NCI-H1417 (cell line): ENCODE measurements around the gene IL3.
"Not testable (repeated sequence)": the region's sequence is repeated elsewhere in the genome, so short reads cannot be mapped to it uniquely, and the experiment has no call there.

ENCODE experiments used
- DNase-seq, 3 experiments: peaks; one replicate each; lab custom pipeline; 2025; lab: John Stamatoyannopoulos, UW

Gene IL3

GRCh38 chr5:132094393-132095076, 34.1 kb downstream of the IL3 start:
- DNase-seq, result no peak

DNA sequence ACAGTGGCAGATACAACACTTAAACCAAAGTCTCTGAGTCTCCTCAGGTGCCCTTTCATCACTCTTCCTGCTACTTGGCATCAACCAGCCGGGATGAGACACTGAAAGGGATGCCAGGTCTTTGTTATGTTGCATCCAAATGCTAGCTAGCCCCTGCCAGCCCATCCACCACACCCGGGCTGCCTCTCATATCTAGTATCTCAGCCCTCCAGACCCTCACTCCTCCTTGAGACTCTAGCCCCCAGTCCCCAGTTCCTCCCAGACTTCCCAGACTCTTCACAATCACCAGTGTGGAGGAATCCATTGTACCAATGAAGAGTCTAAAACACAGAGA, 34.6 kb downstream of the IL3 start:
- no peak for DNase-seq

DNA sequence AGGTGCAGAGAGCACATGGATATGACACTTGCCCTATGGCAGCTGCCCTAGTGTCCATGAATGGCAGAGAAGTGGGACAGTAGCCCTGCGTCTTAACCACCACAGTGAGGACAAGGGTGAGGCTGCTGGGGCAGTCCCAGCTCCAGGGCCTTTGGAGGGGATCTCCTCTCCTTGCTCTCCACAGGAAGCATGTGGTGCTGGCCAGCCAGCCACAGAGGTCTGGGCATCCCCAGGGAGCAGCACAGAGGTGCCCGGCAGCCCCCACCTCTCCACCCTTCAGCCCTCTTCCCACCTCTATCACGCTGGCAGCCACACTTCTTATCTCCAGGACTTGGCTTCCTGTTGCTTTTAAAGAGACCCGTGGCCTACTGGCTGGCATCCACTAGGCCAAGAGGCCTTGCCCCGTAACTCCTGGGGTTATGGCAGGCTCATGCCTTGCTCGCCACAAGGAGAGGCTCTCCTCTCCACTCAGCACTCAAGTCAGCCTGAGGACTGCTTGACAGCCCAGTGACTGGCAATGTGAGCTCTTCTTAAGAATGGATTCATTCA, 35.0 kb downstream of the IL3 start:
- no peak for DNase-seq

- DNase-seq, result no peak
Observed at GRCh38 chr5:132096904-132097303, 36.4 kb downstream of the IL3 start.

DNA sequence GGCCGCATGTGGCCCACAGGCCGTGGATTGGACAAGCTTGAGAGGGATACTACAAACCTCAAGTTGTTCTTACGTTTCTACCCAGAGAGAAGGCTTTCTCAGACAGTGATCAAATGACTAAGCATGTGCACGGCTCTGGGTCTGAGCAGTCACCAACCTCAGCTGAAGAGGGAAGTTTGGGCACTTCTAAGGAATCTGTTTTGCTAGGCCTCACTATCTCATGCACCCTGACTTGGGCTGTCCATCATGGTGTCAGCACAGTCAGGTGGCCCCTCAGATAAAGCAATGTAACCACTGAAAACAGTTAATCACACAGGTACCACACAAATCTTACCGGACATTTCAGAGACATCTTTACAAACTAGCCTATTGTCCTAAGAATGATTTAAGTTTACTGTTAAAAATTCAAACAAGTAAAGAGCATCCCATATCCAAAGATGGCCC, 37.7 kb downstream of the IL3 start:
- no peak for DNase-seq

DNA sequence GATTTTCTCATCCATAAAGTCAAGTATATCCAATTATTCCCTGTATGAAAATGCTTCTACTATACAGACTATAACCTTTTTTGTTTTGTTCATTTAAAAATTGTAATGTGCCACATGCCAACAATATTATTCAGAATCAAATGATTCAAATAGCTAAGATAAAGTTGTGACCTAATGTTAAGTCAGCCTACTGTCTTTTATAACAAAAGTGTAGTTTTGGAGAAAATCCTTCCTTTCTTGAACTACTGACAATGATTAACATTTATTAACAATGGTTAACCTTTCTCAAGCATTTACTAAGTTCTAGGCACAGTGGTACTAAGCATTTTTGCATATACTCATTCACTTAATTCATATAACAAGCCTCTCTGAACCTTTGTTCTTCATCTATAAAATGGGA, 38.2 kb downstream of the IL3 start:
- no peak for DNase-seq

DNA sequence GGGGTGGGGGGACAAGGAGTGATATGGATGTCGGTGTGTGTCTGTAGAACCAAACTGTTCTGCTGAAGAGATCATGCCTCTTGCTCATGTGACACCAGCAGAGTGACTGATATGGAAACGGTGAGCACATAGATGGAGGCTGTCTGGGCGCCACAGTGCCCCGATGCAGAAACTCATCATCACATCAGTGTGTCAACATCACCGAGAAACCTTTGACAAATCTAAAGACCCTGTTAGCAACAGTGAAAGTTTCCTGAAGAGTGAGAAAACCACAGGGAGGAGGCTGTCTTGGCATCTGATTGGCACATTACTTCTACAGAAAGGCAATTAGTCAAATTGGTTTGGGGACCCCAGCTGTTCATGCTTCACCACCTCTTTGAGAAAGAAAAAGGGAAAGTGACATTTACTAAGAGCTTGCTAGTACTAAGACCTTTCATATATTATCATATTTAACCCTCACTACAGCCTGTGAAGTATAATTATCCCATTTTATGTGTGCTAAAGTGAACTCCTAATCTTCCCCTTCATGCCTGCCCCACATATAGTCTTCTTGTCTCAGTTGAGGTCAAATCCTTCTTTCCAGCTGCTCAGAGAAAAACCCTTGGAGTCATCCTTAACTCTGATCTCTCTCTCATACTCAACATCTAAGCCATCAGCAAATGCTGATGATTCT, 38.8 kb downstream of the IL3 start:
- no peak for DNase-seq

DNA sequence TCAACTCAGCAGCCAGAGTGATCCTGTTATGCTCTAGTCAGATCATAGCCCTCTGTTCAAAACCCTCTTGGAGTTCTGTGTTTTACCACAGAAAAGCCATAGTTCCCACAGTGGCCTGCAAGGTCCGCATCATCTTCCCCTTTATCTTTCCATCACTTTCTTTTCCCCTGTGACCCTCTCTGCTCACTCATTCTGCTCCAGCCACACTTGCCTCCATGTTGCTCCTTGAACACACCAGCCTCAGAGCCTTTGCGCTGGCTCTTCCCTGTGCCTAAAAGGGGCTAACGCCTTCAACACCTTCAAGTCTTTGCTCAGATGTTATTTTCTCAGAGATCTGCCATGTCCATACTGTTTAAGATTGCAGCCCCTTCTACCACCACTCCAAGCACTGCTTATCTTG, 39.5 kb downstream of the IL3 start:
- DNase-seq, result no peak

DNA sequence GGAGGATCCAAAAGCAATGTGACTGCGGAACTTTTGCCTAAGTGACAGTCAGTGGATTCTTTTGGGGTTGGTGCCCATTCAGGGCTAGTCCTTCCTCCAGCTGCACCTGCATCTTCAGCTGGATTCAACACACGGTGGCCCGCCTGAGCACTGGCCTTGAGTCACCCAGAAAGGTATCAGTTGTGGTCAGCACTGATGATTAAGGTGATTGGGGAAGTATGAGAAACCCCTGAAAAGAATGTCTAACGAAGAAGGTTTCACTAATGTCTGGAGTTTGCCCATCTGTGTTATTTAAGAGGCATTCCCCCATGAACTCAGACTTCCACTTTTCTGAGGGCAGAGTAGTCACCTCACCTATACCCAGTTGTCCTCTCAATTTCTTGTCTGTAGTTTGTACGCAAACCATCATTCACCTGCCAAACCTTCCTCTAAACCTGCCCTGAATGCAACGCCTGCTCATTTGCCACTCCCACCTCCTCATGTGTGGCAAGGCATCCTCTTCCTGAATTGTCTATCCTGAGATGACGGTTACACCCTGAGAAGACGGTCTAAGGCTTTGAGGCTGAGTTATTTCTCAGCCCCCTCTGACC, 40.3 kb downstream of the IL3 start:
- no peak for DNase-seq

- DNase-seq, result no peak
Observed at GRCh38 chr5:132101385-132101880, 41.0 kb downstream of the IL3 start.

DNA sequence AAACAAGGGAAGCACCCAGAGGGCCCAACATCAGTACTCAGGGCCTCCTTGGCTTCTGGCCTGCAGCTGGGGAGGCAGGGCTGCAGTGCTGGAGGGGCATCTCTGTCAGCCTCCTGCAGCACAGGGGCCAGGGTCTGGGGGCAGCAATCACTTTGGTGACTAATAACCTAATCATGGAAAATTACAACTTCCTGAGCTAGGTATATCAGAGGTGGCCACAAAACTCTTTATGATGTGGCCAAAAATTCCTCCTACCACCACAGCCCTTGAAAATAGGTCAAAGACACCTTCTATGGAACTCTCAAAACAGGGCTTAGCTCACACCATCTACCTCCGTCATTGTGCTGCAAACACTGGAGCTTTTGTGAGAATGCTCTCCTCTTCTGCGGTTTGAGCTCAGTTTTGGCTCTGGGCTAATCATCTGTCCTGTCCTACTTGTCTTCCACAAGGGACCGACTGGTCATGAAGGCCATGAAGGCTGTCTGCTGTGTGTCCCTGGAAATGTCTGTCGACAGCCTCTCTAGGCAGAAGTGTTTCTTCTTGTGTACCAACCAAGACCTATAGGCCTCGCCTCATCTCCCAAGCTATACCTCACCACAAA, 41.7 kb downstream of the IL3 start:
- DNase-seq, result no peak

DNA sequence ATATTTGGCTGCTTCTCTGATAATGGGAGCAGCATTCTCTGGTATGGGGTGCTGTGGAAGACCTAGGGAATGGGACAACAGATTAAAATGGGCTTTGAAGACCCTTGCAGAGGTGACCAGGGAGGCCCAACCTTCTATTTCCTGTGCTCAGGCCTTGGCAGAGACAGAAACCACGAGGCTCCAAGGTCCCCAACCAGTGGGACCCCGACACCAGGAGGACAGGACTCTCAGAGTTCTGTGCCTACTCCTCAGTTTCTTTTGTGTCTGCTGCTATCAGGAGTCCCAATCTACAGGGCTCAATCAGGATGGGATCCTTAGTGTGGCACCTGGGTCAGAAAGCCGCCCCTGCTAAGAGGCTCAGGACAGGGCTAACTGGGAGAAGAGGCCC, 42.5 kb downstream of the IL3 start:
- no peak for DNase-seq

GRCh38 chr5:132103332-132103951, 43.0 kb downstream of the IL3 start:
- no peak for DNase-seq

- DNase-seq, result no peak
Observed at GRCh38 chr5:132103969-132104391, 43.5 kb downstream of the IL3 start.

DNA sequence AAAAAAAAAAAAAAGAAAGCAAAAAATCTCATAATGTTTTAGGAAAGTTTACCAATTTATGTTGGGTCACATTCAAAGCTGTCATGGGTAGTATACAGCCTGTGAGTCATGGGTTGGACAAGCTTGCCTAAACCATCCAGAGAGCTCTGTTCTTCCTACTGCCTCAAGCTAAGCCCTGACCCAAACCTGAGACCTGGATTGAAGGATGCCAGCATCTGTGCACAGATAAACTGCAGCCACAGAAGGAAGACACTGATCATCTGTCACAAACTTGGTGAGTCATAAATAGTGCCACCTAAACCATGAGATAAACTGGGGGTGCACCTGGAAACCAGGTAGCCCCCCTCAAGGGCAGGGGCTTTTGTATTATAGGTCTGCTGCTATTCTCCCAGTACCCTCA, 44.1 kb downstream of the IL3 start:
- no peak for DNase-seq

DNA sequence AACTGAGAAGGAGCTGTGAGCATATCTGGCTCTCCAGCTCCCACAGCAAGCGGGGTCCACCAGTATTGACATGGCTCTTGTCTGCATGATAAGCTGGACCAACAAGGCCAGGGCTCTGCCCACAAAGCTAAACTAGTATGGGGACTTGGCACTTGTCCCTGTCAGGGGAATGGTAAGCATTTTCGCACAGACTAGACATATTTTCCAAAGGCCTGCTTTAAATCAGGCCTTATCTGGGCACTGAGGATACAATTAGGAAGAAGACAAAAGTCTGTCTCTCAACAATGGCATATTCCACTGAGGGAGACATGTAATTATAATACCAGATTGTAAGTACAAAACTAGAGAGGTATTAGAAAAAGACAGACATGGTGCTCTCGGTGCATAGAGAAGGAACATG, 45.2 kb downstream of the IL3 start:
- DNase-seq, result no peak

DNA sequence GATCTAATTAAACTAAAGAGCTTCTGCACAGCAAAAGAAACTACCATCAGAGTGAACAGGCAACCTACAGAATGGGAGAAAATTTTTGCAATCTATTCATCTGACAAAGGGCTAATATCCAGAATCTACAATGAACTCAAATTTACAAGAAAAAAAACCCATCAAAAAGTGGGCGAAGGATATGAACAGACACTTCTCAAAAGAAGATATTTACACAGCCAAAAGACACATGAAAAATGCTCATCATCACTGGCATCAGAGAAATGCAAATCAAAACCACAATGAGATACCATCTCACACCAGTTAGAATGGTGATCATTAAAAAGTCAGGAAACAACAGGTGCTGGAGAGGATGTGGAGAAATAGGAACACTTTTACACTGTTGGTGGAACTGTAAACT, 48.0 kb downstream of the IL3 start:
- DNase-seq, result not testable (repeated sequence)

GRCh38 chr5:132108957-132109356, 48.5 kb downstream of the IL3 start:
- not testable (repeated sequence) for DNase-seq

GRCh38 chr5:132109494-132110053, 49.1 kb downstream of the IL3 start:
- no peak for DNase-seq

- DNase-seq, result no peak
Observed at GRCh38 chr5:132110195-132110594, 49.7 kb downstream of the IL3 start.

- no peak for DNase-seq
Observed at GRCh38 chr5:132110930-132111329, 50.5 kb downstream of the IL3 start.

DNA sequence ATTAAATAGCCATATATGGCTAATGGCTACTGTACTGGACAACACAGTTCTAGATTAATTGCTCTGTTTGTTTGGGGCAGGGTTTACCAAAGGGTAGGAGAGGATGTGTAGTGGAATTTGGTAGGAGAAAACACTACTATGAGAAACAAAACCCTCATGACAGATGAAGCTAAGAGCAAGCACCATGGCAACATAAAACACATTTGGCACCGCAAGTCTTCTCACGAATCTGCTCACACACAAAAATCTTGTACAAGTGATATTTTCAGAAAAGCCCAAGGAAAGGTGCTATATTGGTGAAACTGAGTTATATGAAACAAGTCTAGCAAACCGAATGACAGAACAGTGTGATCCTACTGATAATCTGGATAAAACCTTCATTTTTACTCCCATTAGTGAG, 51.7 kb downstream of the IL3 start:
- DNase-seq, result no peak
